Thoracic aorta (tissue), 2 donors: ENCODE results near the gene CD40LG. TPM values are rescaled to one million over a fixed set of nuclear protein-coding genes. Genes with fewer than 3 reads are reported as not detected.

ENCODE experiments used
- ATAC-seq: fragments of 150-250 bp; one replicate; pipeline ENCODE4 v1.8.0; 2017; ENCODE audit warnings: low read depth; ENCODE audit not compliant: insufficient number of reproducible peaks, low FRiP score
- DNase-seq: peaks from one replicate; pipeline ENCODE4 v3.0.0-alpha.2; 2020; ENCODE audit warnings: low spot score
- H3K27ac ChIP-seq, 2 donors: fragments of 200-600 bp; sonication (generic); 1 replicate in 1 of 2; 2 replicates in 1 of 2; pipeline ENCODE4 v1.5.1; 2016; ENCODE audit warnings: mild to moderate bottlenecking in 2 of 2, moderate library complexity in 2 of 2
- H3K27me3 ChIP-seq: fragments of 200-600 bp; sonication (generic); replicated peaks from 2 replicates; pipeline ENCODE4 v1.6.0; 2016; ENCODE audit warnings: mild to moderate bottlenecking; ENCODE audit not compliant: insufficient read depth
- H3K36me3 ChIP-seq: fragments of 200-600 bp; sonication (generic); one replicate; pipeline ENCODE4 v1.5.1; 2016
- H3K4me1 ChIP-seq, 2 donors: fragments of 200-600 bp; sonication (generic); 1 replicate in 1 of 2; 2 replicates in 1 of 2; pipeline versions ENCODE4 v1.5.1 to v1.6.0; 2016; ENCODE audit warnings: low read depth in 2 of 2, mild to moderate bottlenecking in 1 of 2; ENCODE audit not compliant: control insufficient read depth in 1 of 2
- H3K4me3 ChIP-seq: fragments of 200-600 bp; sonication (generic); 2 replicates; pipeline ENCODE4 v1.5.1; 2016; ENCODE audit warnings: mild to moderate bottlenecking
- H3K9me3 ChIP-seq: fragments of 200-600 bp; sonication (generic); 2 replicates; pipeline ENCODE4 v1.5.1; 2016
- CTCF ChIP-seq: fragments of 200-600 bp; sonication (generic); IDR thresholded peaks from one replicate; pipeline ENCODE4 v1.5.1; 2019; ENCODE audit warnings: antibody characterized with exemption
- total RNA-seq, 2 donors: library from RNA; depleted of rRNA; stranded (reverse); fragments of >200 nt; gene quantifications; one replicate each; pipeline versions ENCODE4 v1.1.0 to v1.2.3, GENCODE V29; 2016

CD40LG gene
- total RNA-seq, 2 donors from 2014 or later = 0.42 TPM; not detected in 1

- Histone ChIP-seq H3K4me3 (no peak overlapping the region), H3K27ac (no peak overlapping the region), H3K27me3 (no peaks in the 10 kb centered on the region), H3K36me3 (no peaks in the 10 kb centered on the region), H3K9me3 (no peaks in the 10 kb centered on the region), H3K4me1 (no peaks in the 10 kb centered on the region)
- TF ChIP-seq CTCF = no peak
- DNase-seq (no peak), ATAC-seq (no peak)
Observed at GRCh38 chrX:136646602-136647239, 1.2 kb upstream of the CD40LG start.

- H3K27me3 ChIP-seq = no peaks in the 10 kb centered on the region
- DNase-seq = no peak
Observed at GRCh38 chrX:136650811-136651210, 2.9 kb downstream of the CD40LG start.

GRCh38 chrX:136652822-136653723, 5.1 kb downstream of the CD40LG start:
- Histone ChIP-seq H3K9me3 (no peaks in the 10 kb centered on the region), H3K4me3 (no peak overlapping the region), H3K27me3 (no peaks in the 10 kb centered on the region), H3K27ac (no peak overlapping the region), H3K4me1 (no peaks in the 10 kb centered on the region), H3K36me3 (no peaks in the 10 kb centered on the region)
- no peak for TF ChIP-seq CTCF
- DNase-seq = no peak
- ATAC-seq = no peak

More at GRCh38 chrX:136650811-136651210, 2.9 kb downstream of the CD40LG start:
- no peak for TF ChIP-seq CTCF
- H3K9me3 ChIP-seq = no peaks in the 10 kb centered on the region
- no peak overlapping the region for H3K27ac ChIP-seq
- ATAC-seq = no peak
- H3K36me3 ChIP-seq = no peaks in the 10 kb centered on the region
- no peaks in the 10 kb centered on the region for H3K4me1 ChIP-seq
- no peak overlapping the region for H3K4me3 ChIP-seq

- H3K4me1 ChIP-seq = no peaks in the 10 kb centered on the region
- no peak for TF ChIP-seq CTCF
- DNase-seq (no peak), ATAC-seq (no peak)
- no peaks in the 10 kb centered on the region for H3K27me3 ChIP-seq
- no peaks in the 10 kb centered on the region for H3K36me3 ChIP-seq
- H3K27ac ChIP-seq = no peak overlapping the region
- H3K9me3 ChIP-seq = no peaks in the 10 kb centered on the region
- no peak overlapping the region for H3K4me3 ChIP-seq
Observed at GRCh38 chrX:136656361-136656964, 8.5 kb downstream of the CD40LG start.

DNA sequence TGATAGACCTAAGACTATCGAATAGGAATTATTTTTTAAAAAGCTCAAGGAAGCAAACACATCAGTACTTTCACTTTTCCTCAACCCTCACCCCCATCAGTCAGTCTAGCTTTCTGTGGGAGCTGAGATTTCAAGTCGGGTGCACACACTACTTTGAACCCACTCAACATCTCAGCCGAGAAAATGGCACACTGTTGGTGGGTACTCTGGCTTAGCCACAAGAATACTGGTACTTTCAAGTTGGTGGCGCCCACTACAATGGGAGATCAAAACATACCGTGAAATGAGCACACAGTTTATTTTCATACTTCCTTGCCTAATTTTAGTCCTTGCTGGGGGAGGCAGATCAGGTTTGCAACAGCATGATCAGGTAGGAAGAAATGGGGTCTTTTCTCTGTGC, 10.2 kb downstream of the CD40LG start:
- no peak for TF ChIP-seq CTCF
- no peaks in the 10 kb centered on the region for H3K4me1 ChIP-seq
- no peak overlapping the region for H3K27ac ChIP-seq
- no peaks in the 10 kb centered on the region for H3K36me3 ChIP-seq
- no peaks in the 10 kb centered on the region for H3K9me3 ChIP-seq
- no peaks in the 10 kb centered on the region for H3K27me3 ChIP-seq
- no peak overlapping the region for H3K4me3 ChIP-seq
- DNase-seq = no peak
- ATAC-seq = no peak
